ENCODE data around the gene CHIT1.

Gene CHIT1

DNA sequence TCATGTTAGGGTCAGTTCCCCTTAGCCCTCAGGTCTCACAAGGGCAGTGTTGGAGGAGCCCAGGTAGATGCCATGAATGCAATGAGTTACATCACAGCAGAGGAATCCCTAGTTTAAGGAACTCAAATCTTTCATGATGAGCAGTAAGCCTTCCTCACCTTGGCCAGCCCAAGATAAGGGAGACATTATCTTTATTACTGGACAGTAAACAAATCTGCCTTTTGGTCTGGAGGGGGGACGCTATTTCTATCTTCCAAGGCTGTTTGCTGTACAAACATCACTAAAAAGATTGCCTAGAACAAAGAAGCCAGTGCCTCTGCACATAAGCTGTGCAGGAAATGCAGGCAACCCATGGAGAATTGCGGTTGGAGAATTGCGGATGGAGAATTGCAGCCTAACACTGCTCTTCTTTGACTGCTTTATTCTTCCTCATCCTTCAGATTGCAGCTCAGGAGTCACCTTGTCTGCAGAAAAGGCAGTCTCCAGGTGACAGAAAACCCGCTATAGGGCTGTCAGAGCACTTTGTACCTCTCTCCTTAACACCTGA, 40.7 kb downstream of the CHIT1 start:
- Histone ChIP-seq H3K4me1 (ENCODE audit: control insufficient read depth, insufficient read depth, low read length, unreplicated experiment) (peaks cover 6% of the 10 kb centered on the region), H3K36me3 (ENCODE audit: insufficient read depth, low read length) (no peaks in the 10 kb centered on the region), H3K27me3 (ENCODE audit: insufficient read depth, low read length) (no peaks in the 10 kb centered on the region), H3K27ac (ENCODE audit: low read depth, low read length) (no peak overlapping the region), H2AFZ (ENCODE audit: low read length, unreplicated experiment) (no peak overlapping the region), H3K4me3 (ENCODE audit: low read depth, low read length) (no peak overlapping the region), H3K79me2 (ENCODE audit: control insufficient read depth, insufficient read depth, low read length, unreplicated experiment) (no peaks in the 10 kb centered on the region)

DNA sequence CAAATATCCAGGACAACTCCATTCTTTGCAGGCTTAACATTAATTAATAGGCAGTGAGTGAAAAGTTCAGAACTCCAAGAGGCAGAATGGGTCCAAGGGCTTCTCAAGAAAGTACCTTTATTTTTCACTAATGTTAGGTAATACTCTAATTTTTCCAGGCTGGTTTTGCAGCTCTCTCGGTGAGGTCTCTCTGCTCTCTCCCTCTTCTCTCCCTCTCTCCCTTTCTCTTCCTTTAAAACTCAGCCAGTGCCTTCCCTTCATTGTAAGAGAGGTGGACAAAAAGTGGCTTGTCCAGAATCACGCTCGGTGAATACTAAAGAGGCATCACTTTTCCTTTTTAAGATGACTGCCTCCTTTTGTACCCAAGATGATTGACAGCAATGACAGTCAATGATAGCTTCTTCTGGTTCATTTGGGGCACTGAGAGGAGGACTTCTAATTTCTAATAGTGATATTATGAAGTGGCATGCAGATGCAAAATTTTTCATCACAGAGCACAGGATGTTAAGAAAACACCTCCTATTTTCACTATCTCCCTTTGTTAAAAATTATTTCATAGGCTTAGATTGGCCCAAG, 41.7 kb downstream of the CHIT1 start:
- Histone ChIP-seq H3K36me3 (ENCODE audit: insufficient read depth, low read length) (no peaks in the 10 kb centered on the region), H2AFZ (ENCODE audit: low read length, unreplicated experiment) (peak overlapping the region; percentile 67), H3K79me2 (ENCODE audit: control insufficient read depth, insufficient read depth, low read length, unreplicated experiment) (no peaks in the 10 kb centered on the region), H3K27ac (ENCODE audit: low read depth, low read length) (no peak overlapping the region), H3K27me3 (ENCODE audit: insufficient read depth, low read length) (no peaks in the 10 kb centered on the region), H3K4me3 (ENCODE audit: low read depth, low read length) (no peak overlapping the region), H3K4me1 (ENCODE audit: control insufficient read depth, insufficient read depth, low read length, unreplicated experiment) (peaks cover 6% of the 10 kb centered on the region)

- Histone ChIP-seq H3K4me1 (ENCODE audit: control insufficient read depth, insufficient read depth, low read length, unreplicated experiment) (peaks cover 6% of the 10 kb centered on the region), H3K27me3 (ENCODE audit: insufficient read depth, low read length) (no peaks in the 10 kb centered on the region), H3K36me3 (ENCODE audit: insufficient read depth, low read length) (no peaks in the 10 kb centered on the region), H3K27ac (ENCODE audit: low read depth, low read length) (no peak overlapping the region), H2AFZ (ENCODE audit: low read length, unreplicated experiment) (peak overlapping the region; percentile 67), H3K79me2 (ENCODE audit: control insufficient read depth, insufficient read depth, low read length, unreplicated experiment) (no peaks in the 10 kb centered on the region), H3K4me3 (ENCODE audit: low read depth, low read length) (no peak overlapping the region)
Observed at GRCh38 chr1:203187304-203187685, 42.2 kb downstream of the CHIT1 start.

DNA sequence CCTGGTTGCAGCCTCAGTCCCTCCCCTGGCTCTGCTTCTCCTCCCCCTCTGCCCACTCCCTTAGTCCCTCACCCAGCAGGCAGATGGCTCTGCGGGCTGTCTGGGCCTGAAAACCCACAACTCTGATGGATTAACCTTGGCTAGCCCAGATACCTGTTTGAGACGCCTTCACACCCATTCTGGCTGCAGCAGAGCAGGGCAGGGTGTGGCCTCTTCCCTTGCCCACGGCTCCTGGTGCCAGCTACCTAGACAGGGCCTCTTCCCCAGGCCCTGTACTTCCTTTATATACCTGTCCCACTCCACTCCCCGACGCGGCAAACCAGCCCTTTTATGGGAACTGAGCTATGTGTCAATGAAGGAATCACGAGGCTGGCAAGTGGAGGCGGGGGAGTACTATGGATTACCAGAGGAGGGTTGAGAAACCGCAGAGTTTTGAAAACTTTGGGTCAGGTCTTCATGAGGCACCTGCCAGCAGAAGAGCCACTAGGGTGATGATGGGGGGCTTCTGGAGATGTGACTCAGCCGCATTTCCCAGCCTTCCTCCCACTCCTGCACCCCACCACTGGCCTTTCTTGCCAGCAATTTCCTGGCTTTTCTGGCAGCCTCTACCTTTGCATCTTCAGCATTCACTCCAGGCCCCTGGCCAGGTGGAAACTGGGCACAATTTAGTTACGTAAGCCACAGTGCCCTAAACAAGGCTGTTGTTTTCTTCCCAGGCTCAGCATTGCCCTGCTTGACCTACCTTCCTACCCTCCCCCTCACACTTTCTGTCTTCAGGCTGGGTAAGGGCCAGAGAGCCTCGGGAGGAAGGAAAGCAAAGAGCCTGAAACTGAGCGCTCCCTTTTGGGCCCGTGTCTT, 42.8 kb downstream of the CHIT1 start, which contains the start of gene CHI3L1:
Gene CHI3L1, minus strand, starts transcription at position 259 of the 858 bp plus-strand sequence. Its CDS starts 81 bp downstream, at position 178.
- H3K27ac ChIP-seq (ENCODE audit: low read depth, low read length), result no peak within 1 kb of the TSS
- peaks cover 6% of the 10 kb centered on the region for H3K4me1 ChIP-seq (ENCODE audit: control insufficient read depth, insufficient read depth, low read length, unreplicated experiment)
- H3K4me3 ChIP-seq (ENCODE audit: low read depth, low read length), result no peak within 1 kb of the TSS

GRCh38 chr1:203186091-203186445, 43.4 kb downstream of the CHIT1 start:
- Histone ChIP-seq H3K4me3 (ENCODE audit: low read depth, low read length) (no peak overlapping the region), H3K36me3 (ENCODE audit: insufficient read depth, low read length) (no peaks in the 10 kb centered on the region), H3K79me2 (ENCODE audit: control insufficient read depth, insufficient read depth, low read length, unreplicated experiment) (no peaks in the 10 kb centered on the region), H3K27ac (ENCODE audit: low read depth, low read length) (no peak overlapping the region), H3K4me1 (ENCODE audit: control insufficient read depth, insufficient read depth, low read length, unreplicated experiment) (peaks cover 6% of the 10 kb centered on the region), H3K27me3 (ENCODE audit: insufficient read depth, low read length) (no peaks in the 10 kb centered on the region), H2AFZ (ENCODE audit: low read length, unreplicated experiment) (no peak overlapping the region)

More for the DNA sequence above, 42.8 kb downstream of the CHIT1 start, which contains the start of gene CHI3L1:
- Histone ChIP-seq H3K27me3 (ENCODE audit: insufficient read depth, low read length) (no peaks in the 10 kb centered on the region), H3K36me3 (ENCODE audit: insufficient read depth, low read length) (no peaks in the 10 kb centered on the region), H3K79me2 (ENCODE audit: control insufficient read depth, insufficient read depth, low read length, unreplicated experiment) (no peaks in the 10 kb centered on the region), H2AFZ (ENCODE audit: low read length, unreplicated experiment) (peak within 1 kb of the TSS; percentile 67)

DNA sequence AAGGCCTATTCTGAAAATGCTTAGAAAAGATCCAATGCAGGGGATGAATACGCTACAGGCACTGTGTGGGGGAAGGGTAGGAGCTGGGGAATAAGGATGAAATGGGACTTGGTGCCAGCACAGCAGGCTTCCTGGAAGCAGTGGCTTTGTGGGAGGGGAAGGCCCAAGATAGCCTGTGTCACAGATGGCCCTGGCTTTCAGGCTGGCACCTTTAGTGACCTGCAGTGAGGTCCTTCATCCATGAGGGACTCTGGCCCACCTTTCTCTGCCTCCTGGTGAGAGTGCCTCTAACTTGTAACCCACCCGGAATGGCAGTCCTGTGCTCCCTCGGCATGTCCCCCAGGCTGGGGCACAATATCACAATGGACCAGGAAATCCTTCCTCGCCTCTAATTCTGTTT, 43.9 kb downstream of the CHIT1 start:
- H3K4me3 ChIP-seq (ENCODE audit: low read depth, low read length), result no peak overlapping the region
- H3K36me3 ChIP-seq (ENCODE audit: insufficient read depth, low read length), result no peaks in the 10 kb centered on the region
- H3K27ac ChIP-seq (ENCODE audit: low read depth, low read length), result no peak overlapping the region
- H3K4me1 ChIP-seq (ENCODE audit: control insufficient read depth, insufficient read depth, low read length, unreplicated experiment), result peaks cover 6% of the 10 kb centered on the region
- no peaks in the 10 kb centered on the region for H3K27me3 ChIP-seq (ENCODE audit: insufficient read depth, low read length)
- H3K79me2 ChIP-seq (ENCODE audit: control insufficient read depth, insufficient read depth, low read length, unreplicated experiment), result no peaks in the 10 kb centered on the region
- H2AFZ ChIP-seq (ENCODE audit: low read length, unreplicated experiment), result no peak overlapping the region

DNA sequence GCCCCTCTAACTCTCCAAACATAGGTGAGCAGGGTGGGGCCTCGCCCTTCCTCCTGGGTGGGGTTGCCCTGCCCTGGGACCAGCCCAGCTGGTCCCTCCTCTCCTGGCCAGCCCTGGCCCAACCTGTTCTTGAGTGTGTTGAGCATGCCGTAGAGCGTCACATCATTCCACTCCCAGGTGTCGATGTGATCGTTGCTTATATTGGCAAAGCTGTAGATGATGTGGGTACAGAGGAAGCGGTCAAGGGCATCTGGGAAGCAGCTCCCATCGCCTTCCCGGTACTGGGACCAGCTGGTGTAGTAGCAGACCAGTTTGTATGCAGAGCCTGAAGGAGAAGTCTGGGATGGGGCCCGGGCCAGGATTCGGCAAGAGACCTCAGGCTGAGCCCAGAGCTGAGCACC, 44.4 kb downstream of the CHIT1 start:
- no peak overlapping the region for H3K4me3 ChIP-seq (ENCODE audit: low read depth, low read length)
- H3K27ac ChIP-seq (ENCODE audit: low read depth, low read length), result no peak overlapping the region
- H3K79me2 ChIP-seq (ENCODE audit: control insufficient read depth, insufficient read depth, low read length, unreplicated experiment), result no peaks in the 10 kb centered on the region
- no peak overlapping the region for H2AFZ ChIP-seq (ENCODE audit: low read length, unreplicated experiment)
- no peaks in the 10 kb centered on the region for H3K27me3 ChIP-seq (ENCODE audit: insufficient read depth, low read length)
- H3K4me1 ChIP-seq (ENCODE audit: control insufficient read depth, insufficient read depth, low read length, unreplicated experiment), result peaks cover 6% of the 10 kb centered on the region
- H3K36me3 ChIP-seq (ENCODE audit: insufficient read depth, low read length), result no peaks in the 10 kb centered on the region

DNA sequence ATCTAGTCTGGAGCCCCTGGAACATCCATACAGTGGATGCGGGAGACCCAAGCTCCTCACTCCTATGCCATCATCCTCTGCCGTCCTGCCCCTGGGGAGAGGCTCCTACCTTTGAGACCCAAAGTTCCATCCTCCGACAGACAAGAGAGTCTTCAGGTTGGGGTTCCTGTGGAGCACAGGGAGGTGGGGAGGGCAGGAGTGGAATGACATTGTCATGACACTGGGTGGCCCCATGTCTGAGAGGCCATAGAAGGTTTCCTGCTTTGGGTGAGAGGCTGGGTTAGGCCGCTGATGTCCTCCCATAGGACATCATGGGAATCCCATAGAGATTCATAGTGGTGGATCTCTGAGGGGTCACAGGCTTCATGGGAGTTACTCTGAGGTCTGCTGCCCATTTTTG, 45.0 kb downstream of the CHIT1 start:
- Histone ChIP-seq H3K27ac (ENCODE audit: low read depth, low read length) (no peak overlapping the region), H3K79me2 (ENCODE audit: control insufficient read depth, insufficient read depth, low read length, unreplicated experiment) (no peaks in the 10 kb centered on the region), H3K4me1 (ENCODE audit: control insufficient read depth, insufficient read depth, low read length, unreplicated experiment) (peaks cover 6% of the 10 kb centered on the region), H3K36me3 (ENCODE audit: insufficient read depth, low read length) (no peaks in the 10 kb centered on the region), H3K27me3 (ENCODE audit: insufficient read depth, low read length) (no peaks in the 10 kb centered on the region), H3K4me3 (ENCODE audit: low read depth, low read length) (no peak overlapping the region), H2AFZ (ENCODE audit: low read length, unreplicated experiment) (no peak overlapping the region)

DNA sequence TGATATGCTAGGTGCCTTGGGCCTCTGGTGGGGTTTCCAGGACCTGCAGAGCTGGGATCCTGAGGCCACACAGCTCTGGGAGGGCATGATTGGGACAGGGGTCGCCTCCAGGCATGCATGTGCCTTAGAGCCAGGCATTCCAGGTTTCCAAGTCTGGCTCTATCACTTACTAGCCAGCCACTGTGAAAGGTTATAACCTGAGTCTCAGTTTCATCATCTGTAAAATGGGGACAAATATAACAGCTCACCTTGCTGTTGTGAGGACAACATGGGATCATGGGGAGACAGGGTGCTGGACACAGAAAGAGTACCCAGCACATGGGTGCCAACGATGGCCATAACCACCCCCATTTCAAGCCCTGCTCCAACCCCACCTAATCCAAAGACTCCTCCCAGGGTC, 45.6 kb downstream of the CHIT1 start:
- H3K4me3 ChIP-seq (ENCODE audit: low read depth, low read length), result no peak overlapping the region
- H3K27ac ChIP-seq (ENCODE audit: low read depth, low read length), result no peak overlapping the region
- no peaks in the 10 kb centered on the region for H3K36me3 ChIP-seq (ENCODE audit: insufficient read depth, low read length)
- no peak overlapping the region for H2AFZ ChIP-seq (ENCODE audit: low read length, unreplicated experiment)
- H3K79me2 ChIP-seq (ENCODE audit: control insufficient read depth, insufficient read depth, low read length, unreplicated experiment), result no peaks in the 10 kb centered on the region
- no peaks in the 10 kb centered on the region for H3K27me3 ChIP-seq (ENCODE audit: insufficient read depth, low read length)
- peaks cover 7% of the 10 kb centered on the region for H3K4me1 ChIP-seq (ENCODE audit: control insufficient read depth, insufficient read depth, low read length, unreplicated experiment)

DNA sequence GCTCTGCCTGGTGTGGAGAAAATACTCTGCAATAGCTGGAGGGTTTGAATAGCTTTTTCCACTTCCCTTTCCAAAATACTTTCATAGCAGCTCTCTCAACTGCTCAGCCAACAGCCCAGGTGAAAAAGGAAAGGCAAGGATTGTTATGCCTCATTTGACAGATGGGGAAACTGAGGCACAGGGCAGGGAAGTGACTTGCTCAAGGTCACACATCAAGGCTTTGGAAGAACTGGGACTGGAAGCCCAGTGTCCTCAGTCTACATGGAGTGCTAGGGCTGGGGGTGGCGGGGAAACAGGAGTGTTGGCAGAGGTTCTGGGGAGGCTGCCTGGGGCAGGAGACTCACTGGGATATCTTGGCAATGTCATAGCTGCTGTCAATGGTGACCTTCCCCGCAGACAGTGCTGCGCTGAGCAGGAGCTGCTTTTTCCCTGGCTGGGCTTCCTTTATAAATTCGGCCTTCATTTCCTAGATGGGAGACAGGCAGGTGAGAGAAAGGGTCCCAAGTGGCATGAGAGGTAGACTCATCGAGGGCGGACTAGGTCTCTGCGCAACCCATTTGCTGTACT, 47.0 kb downstream of the CHIT1 start:
- Histone ChIP-seq H3K36me3 (ENCODE audit: insufficient read depth, low read length) (no peaks in the 10 kb centered on the region), H2AFZ (ENCODE audit: low read length, unreplicated experiment) (no peak overlapping the region), H3K27ac (ENCODE audit: low read depth, low read length) (no peak overlapping the region), H3K4me3 (ENCODE audit: low read depth, low read length) (no peak overlapping the region), H3K4me1 (ENCODE audit: control insufficient read depth, insufficient read depth, low read length, unreplicated experiment) (peaks cover 21% of the 10 kb centered on the region), H3K27me3 (ENCODE audit: insufficient read depth, low read length) (no peaks in the 10 kb centered on the region), H3K79me2 (ENCODE audit: control insufficient read depth, insufficient read depth, low read length, unreplicated experiment) (no peaks in the 10 kb centered on the region)
